HG02981 (cell line): ENCODE measurements around the gene C1orf21.

Experiments used
- ATAC-seq: cut with Tn5 transposase; IDR thresholded peaks from one replicate; pipeline ENCODE4 v1.9.1; 2021; ENCODE audit warnings: mild to moderate bottlenecking, moderate library complexity; ENCODE audit not compliant: unreplicated experiment

C1orf21 gene

DNA sequence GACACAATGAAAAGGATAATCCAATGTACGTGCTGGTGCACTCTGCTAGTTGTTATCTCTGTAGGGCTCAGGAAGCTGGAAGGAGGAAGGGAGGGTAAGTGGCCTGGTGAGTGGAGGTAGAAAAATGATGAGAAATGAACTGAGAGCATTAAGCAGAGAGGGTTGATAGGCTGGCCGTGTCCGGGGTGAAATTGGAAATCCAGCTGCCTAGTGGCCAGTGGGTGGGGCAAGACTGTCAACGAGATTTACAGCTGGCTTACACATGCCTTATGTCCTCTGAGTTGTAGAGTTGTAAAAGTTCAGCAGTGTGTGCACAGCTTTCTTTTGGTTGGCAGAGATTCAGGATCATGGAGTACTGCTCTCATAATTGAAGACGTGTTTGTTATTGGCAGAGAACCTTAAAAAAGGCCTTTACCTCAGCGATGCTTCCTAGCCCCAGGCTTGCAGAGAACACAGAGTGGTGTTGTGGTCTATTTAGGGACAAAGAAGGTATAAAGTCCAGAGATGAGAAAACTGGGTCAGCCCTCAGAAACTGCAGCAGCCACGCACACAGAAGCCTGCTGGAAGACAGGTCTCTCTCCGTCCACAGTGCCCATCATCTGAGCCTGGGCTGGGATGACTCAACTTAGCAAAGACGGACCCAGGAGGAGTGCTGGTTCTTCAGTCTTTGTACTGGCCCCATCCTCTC lies 235.5 kb downstream of the C1orf21 start:
- no peak for ATAC-seq

- no peak for ATAC-seq
Measured at GRCh38 chr1:184623404-184623803, 236.6 kb downstream of the C1orf21 start.

- ATAC-seq = no peak
Measured at GRCh38 chr1:184624051-184624450, 237.2 kb downstream of the C1orf21 start.

GRCh38 chr1:184624626-184625025 lies 237.8 kb downstream of the C1orf21 start:
- no peak for ATAC-seq

DNA sequence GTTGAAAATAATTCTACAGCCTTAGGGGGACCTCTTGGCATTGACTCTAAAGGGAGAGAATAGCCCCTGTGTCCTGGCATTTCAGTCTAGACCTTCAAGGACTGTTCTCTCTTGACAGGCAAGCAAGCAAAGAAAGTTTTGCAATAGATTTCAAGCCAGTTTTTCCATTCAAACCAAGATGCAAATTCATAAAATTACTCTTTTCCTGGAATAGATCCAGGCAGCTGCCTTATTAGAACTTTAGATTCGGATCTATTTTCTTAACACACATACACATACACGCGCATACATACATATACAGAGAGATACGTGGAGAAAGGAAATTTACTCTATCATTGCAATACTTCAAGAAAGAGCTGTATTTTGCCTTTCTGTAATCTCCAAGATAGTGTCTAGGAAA lies 238.4 kb downstream of the C1orf21 start:
- no peak for ATAC-seq

DNA sequence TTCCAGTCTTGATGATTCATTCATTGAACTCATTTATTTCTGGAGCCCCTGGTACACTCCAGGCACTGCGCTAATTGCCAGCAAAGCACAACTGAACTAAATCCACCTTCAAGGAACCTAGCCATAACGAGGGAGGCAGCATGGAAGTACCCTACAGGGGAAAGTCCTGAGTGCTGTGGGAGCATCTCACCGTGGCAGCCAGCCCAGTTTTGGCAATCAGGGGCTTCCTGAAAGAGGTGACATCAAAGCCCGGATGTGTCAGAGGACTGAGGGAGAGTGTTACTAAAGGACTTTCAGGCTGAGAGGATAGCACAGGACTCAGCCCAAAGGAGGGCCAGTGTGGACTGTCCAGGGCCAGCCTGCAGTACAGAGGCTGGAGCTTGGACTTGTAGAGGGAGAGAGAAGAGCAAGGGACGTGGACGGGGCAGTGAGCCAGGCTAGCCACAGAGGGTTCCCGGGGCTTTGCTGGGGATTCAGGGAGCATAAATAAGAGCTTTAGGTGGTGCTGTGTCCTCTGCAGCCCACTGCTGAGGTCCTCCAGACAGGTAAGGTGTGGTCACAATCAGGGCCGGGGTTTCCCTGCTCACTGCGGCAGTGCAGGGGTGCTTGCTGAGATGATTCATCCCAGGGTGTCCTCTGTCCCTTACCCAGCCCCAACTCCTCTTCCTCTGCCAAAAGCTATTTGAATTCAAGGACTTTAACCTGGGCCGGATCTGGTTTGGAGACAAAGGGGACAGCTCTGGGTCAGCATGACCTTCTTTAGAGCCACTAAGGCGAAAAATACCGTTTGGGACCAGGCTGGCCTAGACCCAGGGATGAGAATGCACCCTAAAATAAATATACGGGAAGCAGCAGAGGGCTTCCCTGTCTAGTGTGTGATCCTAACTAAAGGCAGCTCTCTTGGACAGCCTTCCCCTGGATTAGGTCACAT lies 239.5 kb downstream of the C1orf21 start:
- no peak for ATAC-seq

DNA sequence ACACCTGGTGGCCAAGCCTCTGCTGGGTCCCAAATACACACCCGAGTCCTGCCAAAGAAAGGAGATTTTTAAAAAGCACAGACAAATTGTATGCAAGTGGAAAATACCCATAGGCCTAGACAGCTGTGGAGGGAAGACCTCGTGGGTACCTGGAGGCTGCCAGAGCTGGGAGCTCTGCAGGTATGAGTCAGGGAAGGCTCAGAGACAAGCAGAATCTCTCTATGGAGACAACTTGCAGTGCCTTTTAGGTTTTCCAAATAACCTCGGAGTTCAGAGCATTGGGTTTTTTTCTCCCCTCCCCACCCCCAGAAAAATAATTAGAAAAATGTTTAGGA lies 240.1 kb downstream of the C1orf21 start:
- no peak for ATAC-seq

DNA sequence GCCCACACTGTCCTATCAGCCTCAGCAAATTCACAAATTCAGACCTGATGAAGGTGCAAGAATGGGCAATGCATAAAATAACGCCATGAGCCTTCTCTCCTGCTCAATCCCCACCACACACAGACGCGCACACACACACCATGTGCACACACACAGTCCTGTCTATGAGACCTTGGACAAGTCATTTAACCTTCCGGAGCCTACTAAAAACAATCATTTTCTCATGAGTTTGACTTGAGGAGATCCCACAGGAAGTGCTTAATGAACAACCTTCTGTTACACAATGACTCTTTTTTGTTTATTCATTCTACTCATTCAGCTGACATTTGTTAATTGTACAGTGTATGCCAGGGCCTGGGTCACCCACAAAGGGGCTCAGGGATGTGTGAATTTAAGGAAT lies 242.4 kb downstream of the C1orf21 start:
- ATAC-seq = no peak

DNA sequence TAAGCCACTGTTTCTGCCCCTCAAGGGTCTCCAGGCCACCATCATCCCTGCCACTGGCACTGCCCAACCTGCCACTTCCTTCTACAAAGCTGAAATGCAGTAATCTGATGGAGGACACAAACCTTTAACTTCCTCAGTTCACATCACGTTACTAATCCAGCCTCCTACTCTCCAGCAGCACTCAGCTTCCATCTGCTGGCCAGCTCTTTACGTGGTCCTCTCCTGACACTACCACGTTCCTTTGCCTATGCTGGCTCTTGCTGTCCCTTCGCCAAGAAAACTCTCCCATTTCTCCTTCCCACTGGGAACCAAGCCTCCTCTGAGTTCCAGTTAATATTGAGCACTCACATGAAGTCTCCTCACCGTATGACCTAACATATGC lies 243.8 kb downstream of the C1orf21 start:
- ATAC-seq = no peak

- no peak for ATAC-seq
Measured at GRCh38 chr1:184632415-184633175, 245.8 kb downstream of the C1orf21 start.

- no peak for ATAC-seq
Measured at GRCh38 chr1:184633785-184634184, 247.0 kb downstream of the C1orf21 start.

GRCh38 chr1:184634296-184634695 lies 247.5 kb downstream of the C1orf21 start:
- ATAC-seq = no peak

DNA sequence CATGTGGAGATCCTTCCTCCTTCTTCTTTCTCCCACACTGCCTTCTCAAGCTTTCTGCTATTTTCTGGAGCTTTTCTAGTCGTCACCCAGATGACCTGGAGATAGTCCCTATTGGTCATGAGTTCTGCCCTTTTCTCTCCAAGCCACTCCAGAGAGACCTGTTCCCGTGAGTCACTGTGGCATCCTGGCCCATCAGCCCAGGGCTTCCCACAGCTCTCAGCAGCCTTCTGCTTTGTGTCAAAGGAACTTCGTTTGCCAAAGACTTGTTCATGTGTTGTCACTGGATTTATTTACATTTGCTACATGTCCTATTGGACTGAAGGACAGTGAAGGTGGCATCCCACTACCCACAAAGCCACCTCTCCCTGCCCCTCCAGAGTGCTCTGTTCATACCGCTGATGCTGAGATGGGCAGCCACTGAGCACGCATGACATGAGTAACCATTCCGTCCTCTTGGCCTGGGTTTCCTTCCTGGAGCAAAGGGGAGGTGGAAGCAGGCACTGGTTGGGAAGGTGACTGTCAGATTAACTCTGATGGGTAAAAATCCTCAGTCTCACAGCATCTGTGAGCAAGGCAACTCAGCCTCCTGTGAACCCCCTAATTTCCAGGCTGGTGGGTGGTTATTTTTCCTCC lies 248.6 kb downstream of the C1orf21 start:
- ATAC-seq = no peak

- ATAC-seq = no peak
Measured at GRCh38 chr1:184635980-184636431, 249.2 kb downstream of the C1orf21 start.

GRCh38 chr1:184637664-184638240 lies 250.9 kb downstream of the C1orf21 start:
- no peak for ATAC-seq

DNA sequence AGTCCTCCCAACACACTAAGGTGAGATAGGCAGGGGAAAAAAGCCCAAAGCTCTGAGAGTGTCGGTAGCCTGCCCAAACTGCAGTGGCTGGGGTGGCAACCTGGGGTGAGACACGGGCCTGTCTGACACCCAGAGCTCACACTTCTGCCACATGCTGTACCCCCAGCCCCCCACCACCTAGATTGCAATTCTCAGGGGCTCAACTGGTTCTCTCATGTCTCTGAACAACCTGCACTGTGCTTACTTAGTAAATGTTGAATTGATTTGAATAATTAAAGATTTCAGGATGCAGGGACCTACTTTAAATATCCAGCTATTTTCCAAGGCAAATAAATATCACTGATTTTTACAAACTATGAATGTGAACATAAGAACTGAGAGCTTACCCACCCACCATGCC lies 252.4 kb downstream of the C1orf21 start:
- ATAC-seq = no peak

DNA sequence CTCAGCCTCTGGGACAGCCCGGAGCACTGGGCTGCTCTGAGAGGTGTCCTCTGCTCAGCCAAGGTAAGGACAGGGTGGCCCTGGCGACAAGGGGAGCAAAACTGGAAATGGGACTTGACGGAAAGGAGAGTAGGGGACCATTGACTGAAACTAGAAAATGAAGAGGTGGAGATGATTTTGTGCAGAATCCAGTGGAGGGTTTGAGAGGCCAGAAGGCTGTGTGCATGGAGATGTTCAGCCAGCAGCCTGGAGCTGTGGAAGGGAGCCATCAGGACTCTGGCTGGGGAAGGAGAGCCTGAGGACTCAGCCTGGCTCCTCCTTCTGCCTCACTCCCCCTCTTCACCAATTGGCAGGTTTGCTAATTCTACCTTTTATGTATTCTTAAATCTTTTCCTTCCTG lies 253.7 kb downstream of the C1orf21 start:
- no peak for ATAC-seq

GRCh38 chr1:184641894-184642293 lies 255.1 kb downstream of the C1orf21 start:
- no peak for ATAC-seq

DNA sequence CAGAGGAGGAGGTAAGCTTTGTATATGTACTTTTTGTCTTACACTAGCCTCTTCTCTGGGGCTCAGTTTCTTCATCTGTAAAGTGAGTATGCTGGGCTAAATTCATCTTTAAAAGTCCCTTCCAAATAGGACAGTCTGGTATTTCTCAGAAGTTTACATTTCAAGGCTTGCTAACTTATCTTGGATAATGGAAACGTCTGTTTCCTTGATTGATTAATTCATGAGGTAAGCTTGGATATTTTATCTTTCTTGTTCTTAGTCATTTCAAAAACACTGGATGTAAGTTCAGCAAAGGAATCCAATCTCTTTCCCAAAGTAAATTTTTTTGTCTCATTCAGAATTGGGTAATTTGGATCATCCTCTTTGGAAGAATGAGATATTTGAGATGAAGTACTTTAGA lies 256.8 kb downstream of the C1orf21 start:
- no peak for ATAC-seq

DNA sequence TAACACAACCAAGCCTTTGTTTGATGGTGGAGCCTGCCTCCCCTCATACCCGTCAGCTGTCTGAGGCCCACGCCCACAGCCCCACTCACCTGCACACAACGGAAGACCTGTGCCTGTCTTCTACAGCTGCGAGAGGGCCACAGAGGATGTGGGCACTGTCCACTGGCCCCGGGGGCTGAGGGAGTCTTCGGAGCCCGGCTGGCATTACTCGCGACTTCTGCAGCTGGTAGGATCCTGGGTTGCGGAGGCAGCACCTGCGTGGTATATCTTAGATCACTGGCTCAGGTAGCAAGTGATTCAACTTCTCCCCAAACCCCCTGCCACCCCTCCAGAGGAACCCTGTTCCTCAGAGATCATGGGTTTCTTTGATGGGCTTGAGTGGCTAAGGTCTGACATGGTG lies 257.9 kb downstream of the C1orf21 start:
- no peak for ATAC-seq
